DOHH2 (cell line): Measurements from ENCODE around the gene ABLIM1.

Experiments used
- H3F3A ChIP-seq: fragments of 200-600 bp; sonication (generic), shearing (Covaris generic); 2 replicates; pipeline ENCODE4 v1.6.0; 2016; ENCODE audit warnings: antibody characterized with exemption, mild to moderate bottlenecking; ENCODE audit not compliant: control insufficient read depth, insufficient read depth
- H3K27ac ChIP-seq: fragments of 200-600 bp; sonication (generic); 2 replicates; pipeline ENCODE4 v1.5.1; 2014; ENCODE audit warnings: low read depth, mild to moderate bottlenecking, low read length, moderate library complexity
- H3K27me3 ChIP-seq: fragments of 200-600 bp; sonication (generic); 2 replicates; pipeline ENCODE4 v1.6.1; 2014; ENCODE audit warnings: mild to moderate bottlenecking, low read length, mixed read lengths; ENCODE audit not compliant: control insufficient read depth
- H3K36me3 ChIP-seq: fragments of 200-600 bp; sonication (generic); 2 replicates; pipeline ENCODE4 v1.6.1; 2014; ENCODE audit warnings: mild to moderate bottlenecking, low read length, moderate library complexity, mixed read lengths; ENCODE audit not compliant: control insufficient read depth
- H3K4me1 ChIP-seq: fragments of 200-600 bp; sonication (generic); 2 replicates; pipeline ENCODE4 v1.6.1; 2014; ENCODE audit warnings: mild to moderate bottlenecking, low read length, mixed read lengths; ENCODE audit not compliant: control insufficient read depth
- H3K4me2 ChIP-seq: fragments of 200-600 bp; sonication (generic); 2 replicates; pipeline ENCODE4 v1.6.0; 2014; ENCODE audit warnings: mild to moderate bottlenecking, low read length, moderate library complexity
- H3K4me3 ChIP-seq: fragments of 200-600 bp; sonication (generic); 2 replicates; pipeline ENCODE4 v1.5.1; 2014; ENCODE audit warnings: mild to moderate bottlenecking, low read length, mixed read lengths
- H3K79me2 ChIP-seq: fragments of 200-600 bp; sonication (generic); 2 replicates; pipeline ENCODE4 v1.6.1; 2014; ENCODE audit warnings: mild to moderate bottlenecking, low read length, mixed read lengths; ENCODE audit not compliant: control insufficient read depth
- H3K9me2 ChIP-seq: fragments of 200-600 bp; sonication (generic); replicated peaks from 2 replicates; pipeline ENCODE4 v1.6.1; 2014; ENCODE audit warnings: mild to moderate bottlenecking, low read length, mixed read lengths; ENCODE audit not compliant: control insufficient read depth
- H3K9me3 ChIP-seq: fragments of 200-600 bp; sonication (generic); 2 replicates; pipeline ENCODE4 v1.6.1; 2014; ENCODE audit warnings: antibody characterized with exemption, low read length, mixed read lengths; ENCODE audit not compliant: control insufficient read depth, insufficient read depth
- H4K20me1 ChIP-seq: fragments of 200-600 bp; sonication (generic); 2 replicates; pipeline ENCODE4 v1.6.0; 2014; ENCODE audit warnings: low read depth, mild to moderate bottlenecking, antibody characterized with exemption, low read length, moderate library complexity; ENCODE audit not compliant: control insufficient read depth, insufficient read depth
- EZH2phosphoT487 ChIP-seq: fragments of 200-600 bp; sonication (generic); IDR thresholded peaks from 2 replicates; pipeline ENCODE4 v1.6.1; 2017; ENCODE audit warnings: borderline replicate concordance, mild to moderate bottlenecking, antibody characterized with exemption, low read length, moderate library complexity, mixed read lengths
- TF ChIP-seq, protein P1 (sequence below): fragments of 200-600 bp; sonication (generic); IDR thresholded peaks from one replicate; pipeline ENCODE4 v1.5.1; 2014; ENCODE audit warnings: antibody characterized with exemption, mild to moderate bottlenecking, low read depth, low read length; ENCODE audit not compliant: poor library complexity, severe bottlenecking

The ABLIM1 gene

DNA sequence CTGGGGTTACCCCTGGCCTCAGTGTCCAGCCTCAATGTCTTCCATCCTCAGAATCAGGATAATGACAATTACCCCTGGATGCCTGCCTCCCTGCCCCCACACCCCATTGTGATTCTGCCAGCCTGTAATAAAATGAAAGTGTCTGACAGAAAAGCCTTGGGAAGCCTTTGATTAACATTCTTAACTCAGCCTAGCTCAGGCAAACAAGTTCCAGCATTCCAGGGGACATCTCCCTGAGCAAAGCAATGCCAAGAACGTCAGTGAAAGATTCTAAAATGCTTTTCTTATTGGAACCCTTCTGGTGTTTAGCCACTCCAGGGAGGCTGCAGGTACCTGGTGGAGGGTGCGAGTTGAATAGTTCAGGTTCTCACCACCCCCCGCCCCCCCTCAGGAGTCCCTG, 272.5 kb downstream of the ABLIM1 start:
- Histone ChIP-seq H3K36me3 (no peaks in the 10 kb centered on the region), H3K9me2 (no peaks in the 10 kb centered on the region), H3K4me3 (no peak overlapping the region), H3K9me3 (no peaks in the 10 kb centered on the region), H3K27me3 (peaks cover 8% of the 10 kb centered on the region; the same call in 1 of the 2 replicates), H3K27ac (no peak overlapping the region), H4K20me1 (no peaks in the 10 kb centered on the region), H3K79me2 (no peaks in the 10 kb centered on the region), H3F3A (no peaks in the 10 kb centered on the region), H3K4me2 (no peak overlapping the region), H3K4me1 (no peaks in the 10 kb centered on the region)
- TF ChIP-seq, protein P1, sequence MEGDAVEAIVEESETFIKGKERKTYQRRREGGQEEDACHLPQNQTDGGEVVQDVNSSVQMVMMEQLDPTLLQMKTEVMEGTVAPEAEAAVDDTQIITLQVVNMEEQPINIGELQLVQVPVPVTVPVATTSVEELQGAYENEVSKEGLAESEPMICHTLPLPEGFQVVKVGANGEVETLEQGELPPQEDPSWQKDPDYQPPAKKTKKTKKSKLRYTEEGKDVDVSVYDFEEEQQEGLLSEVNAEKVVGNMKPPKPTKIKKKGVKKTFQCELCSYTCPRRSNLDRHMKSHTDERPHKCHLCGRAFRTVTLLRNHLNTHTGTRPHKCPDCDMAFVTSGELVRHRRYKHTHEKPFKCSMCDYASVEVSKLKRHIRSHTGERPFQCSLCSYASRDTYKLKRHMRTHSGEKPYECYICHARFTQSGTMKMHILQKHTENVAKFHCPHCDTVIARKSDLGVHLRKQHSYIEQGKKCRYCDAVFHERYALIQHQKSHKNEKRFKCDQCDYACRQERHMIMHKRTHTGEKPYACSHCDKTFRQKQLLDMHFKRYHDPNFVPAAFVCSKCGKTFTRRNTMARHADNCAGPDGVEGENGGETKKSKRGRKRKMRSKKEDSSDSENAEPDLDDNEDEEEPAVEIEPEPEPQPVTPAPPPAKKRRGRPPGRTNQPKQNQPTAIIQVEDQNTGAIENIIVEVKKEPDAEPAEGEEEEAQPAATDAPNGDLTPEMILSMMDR = no peak
- TF ChIP-seq EZH2phosphoT487 = no peak

DNA sequence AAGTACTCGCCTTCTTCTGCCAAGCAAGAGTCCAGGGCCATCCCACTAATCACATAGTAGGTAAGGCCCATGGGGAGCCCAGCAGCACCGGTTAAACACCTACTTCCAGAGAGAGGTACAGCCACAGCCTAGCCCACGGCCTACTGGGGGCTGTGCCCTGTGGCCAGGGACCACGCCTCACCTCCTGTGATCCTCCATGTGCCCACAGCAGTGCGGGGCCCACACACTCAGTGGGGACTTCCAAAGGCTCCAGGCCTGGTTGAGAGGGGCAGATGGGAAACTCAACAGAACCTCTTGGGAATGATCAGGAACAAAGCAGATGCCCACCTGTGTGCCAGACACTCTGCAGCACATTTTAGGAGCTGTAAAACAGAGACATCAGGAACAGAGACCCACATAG, 273.5 kb downstream of the ABLIM1 start:
- Histone ChIP-seq H3K36me3 (no peaks in the 10 kb centered on the region), H3K4me2 (no peak overlapping the region), H3K9me3 (no peaks in the 10 kb centered on the region), H3K4me3 (no peak overlapping the region), H4K20me1 (no peaks in the 10 kb centered on the region), H3K9me2 (no peaks in the 10 kb centered on the region), H3K27ac (no peak overlapping the region), H3K27me3 (peaks cover 8% of the 10 kb centered on the region; the same call in 1 of the 2 replicates), H3F3A (no peaks in the 10 kb centered on the region), H3K79me2 (no peaks in the 10 kb centered on the region), H3K4me1 (no peaks in the 10 kb centered on the region)
- TF ChIP-seq, protein P1 = no peak
- no peak for TF ChIP-seq EZH2phosphoT487

DNA sequence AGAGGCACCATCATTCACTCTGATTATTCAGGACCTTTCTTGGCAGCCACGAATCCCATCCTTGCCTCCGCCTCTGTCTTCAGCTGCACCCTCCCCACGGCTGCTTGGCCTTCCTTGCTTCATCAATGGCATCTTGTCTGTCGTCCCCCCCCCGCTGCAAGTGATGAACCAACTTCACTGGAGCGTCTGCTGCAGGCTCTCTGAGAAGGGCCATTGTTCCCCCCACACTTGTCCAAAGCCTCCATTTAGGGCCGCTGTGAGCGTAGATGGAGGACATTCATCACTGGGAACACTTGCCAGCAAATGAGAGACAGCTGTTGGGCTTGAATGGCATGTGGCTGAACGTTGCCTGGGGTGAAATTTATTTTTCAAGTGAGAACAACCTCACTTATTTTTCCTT, 273.9 kb downstream of the ABLIM1 start:
- Histone ChIP-seq H4K20me1 (no peaks in the 10 kb centered on the region), H3K36me3 (no peaks in the 10 kb centered on the region), H3F3A (no peaks in the 10 kb centered on the region), H3K9me2 (no peaks in the 10 kb centered on the region), H3K27ac (no peak overlapping the region), H3K79me2 (no peaks in the 10 kb centered on the region), H3K27me3 (peaks cover 8% of the 10 kb centered on the region; the same call in 1 of the 2 replicates), H3K4me1 (no peaks in the 10 kb centered on the region), H3K4me3 (no peak overlapping the region), H3K9me3 (no peaks in the 10 kb centered on the region), H3K4me2 (no peak overlapping the region)
- TF ChIP-seq, protein P1 = no peak
- TF ChIP-seq EZH2phosphoT487 = no peak
